Stimulated activated CD8-positive, alpha-beta memory T cell treated with anti-CD3 and anti-CD28 coated beads, Interleukin-7, amount 100 ng/mL, for 4 hours (primary cell): ENCODE results near the gene ZGRF1.
"Not testable (repeated sequence)": the region's sequence is repeated elsewhere in the genome, so short reads cannot be mapped to it uniquely, and the experiment has no call there.

ENCODE experiments used
- DNase-seq, 2 donors: peaks; one replicate each; pipeline ENCODE4 v3.0.0-alpha.2; 2020; ENCODE audit warnings: low read depth in 2 of 2

Gene ZGRF1

GRCh38 chr4:112515198-112516065, 121.3 kb downstream of the ZGRF1 start:
- DNase-seq, result no peak

- DNase-seq, result no peak
These were observed 122.0 kb downstream of the ZGRF1 start for GRCh38 chr4:112514647-112515197.

DNA sequence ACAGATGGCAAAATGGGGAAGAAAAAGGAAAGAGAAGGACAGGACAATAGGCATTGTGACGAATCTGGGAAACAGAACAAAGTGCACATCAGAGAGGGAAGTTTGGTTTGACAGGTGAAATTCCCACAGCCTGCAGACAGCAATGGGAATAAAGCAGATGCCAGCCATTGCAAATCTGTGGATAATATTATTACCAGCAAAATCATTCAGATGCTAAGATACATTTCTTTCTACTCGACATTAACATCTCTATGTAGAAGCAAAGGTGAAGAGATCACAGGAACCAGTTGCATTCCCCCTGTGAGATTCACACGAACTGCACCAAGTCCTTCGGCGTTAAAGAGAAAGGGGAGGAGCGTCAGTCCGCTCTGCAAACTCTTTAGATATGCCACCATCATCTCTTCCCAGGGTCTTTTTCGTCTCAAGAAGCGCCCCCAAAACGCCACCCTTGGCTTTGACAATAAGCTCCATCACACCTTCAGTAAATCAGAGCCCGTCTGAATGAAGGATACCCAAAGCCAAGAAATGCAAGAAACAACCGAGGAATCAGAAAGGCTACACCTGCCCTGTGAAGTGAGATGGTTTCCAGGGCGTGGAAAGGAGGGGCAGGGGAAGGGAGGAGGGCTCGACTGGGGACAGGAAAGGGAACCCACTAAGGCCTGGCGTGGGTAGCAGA, 122.6 kb downstream of the ZGRF1 start:
- DNase-seq, result no peak

DNA sequence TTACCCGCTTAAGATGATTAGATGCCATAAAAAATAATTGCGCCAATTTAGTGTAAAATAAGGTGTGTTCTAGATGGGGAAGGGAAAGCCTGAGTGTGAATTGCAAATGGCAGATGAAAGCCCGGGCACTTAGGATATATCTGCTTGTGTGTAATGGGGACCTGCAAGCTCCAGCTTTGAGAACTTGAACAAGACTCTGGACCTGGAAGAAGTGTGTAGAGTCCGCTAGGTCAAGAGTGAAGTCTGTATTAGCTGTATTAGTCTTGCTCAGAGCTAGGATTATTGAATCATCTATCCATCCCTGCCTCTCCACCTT, 124.9 kb downstream of the ZGRF1 start:
- DNase-seq, result no peak

DNA sequence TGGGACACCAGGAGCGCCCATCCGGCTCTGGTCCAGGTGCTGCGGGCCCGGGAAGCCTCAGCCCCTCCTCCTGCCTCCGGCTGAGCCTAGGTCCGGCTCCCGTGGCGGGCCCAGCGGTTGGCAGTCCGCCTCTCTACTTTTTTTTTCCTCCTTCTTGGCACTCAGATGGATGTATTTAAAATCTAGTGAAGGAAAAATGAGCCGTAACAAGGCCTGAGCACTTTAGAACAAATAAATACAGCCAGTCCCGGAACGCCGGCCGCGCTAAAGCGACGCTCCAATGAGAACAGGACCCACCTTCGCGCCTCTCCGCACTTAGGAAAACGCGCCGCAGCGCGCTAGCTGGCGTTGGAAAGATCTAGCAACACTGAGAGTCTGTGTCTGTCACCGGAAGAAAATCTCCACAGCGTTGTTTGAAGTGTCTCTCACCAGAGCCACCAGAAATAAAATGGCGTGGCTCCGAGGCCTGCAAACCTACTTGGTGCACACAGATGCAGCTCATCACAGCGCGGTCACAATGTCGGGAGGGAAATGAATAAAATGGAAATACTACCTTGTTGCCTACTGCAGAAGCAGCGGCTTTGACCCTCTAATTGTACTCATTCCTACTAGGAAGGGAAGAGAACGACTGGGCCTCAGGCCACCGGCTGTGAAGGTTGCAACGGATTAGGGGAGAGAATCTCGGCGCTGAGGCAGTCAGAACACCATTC, 125.5 kb downstream of the ZGRF1 start:
- no peak for DNase-seq

- no peak for DNase-seq
These were observed 126.2 kb downstream of the ZGRF1 start for GRCh38 chr4:112510291-112511092.

DNA sequence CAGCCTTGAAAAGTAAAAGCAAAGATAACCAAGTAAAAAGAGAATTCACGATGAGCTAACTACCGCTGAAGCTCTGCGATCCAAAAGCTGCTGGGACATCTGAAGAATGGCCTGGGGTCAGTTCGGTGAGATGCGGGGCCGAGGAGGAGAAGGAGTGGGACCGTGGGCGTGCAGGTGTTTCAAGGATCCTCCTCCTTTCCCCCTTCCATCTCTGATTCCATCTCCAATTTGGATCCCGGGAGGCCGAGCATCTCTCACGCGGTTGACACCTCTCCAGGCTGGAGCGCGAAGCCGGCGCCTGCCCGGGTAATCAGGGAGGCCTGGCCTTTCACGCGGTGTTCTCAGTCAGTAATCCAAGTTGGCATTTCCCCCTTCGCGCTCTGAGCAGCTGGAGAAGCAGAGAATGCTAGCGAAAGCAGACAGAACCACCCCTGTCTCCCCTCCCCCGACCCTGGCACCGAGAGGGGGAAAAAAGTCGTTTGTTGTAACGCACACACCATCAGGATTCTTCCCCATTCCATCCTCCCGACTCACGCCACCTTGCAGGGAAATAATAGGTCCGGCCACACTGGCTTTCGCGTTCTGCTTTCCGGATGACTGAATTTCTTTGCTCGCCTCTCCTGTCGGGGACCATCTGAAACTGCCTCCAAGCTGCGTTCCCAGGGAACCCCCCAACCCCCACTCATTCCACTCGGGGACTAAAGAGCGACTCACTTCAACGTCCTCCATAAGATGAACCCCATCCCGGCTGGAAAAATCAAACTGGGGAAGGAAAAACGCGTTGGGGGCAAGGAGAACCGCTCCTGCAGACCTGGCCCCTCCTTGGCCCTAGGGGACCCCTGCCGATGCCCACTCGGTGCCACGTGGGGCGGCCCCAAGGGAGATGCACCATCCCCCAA, 127.2 kb downstream of the ZGRF1 start:
- DNase-seq, result no peak

GRCh38 chr4:112508356-112508755, 128.4 kb downstream of the ZGRF1 start:
- no peak for DNase-seq

DNA sequence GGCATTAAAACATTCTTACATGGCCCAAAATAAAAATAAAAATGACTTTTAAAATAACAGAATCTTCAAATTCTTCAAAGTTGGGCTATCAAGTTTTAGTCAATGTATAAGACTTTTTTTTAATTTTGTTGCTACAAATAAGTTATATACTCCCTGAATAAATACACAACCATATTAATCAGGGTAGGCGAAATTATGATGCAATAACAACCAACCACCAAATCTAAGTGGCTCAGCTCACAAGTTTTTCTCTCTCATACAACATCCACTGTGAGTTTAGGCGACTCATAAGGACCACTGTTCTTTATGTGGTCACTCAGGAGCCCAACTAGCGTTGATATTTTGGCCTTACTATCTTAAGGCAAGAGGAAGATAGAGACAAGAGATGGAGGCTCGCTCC, 131.9 kb downstream of the ZGRF1 start:
- DNase-seq, result no peak

DNA sequence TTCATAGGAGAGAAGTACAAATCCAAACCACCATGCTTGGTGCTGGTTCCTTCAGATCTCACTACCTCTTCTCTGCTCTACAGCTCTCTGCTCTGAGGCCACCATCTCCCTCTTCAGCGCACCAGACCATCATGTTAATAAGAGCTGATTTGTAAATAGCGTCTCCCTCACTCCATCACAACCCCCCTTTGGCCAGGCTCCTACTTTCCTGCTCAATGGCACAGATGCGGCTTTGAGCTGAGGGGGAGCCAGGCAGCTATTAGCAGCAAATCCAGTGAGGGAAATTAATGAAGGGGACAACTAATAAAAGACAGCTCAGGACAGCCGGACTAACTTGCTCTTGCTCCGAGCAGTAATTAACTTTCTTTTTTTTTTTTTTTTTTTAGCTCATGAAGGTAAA, 133.8 kb downstream of the ZGRF1 start:
- DNase-seq, result no peak

DNA sequence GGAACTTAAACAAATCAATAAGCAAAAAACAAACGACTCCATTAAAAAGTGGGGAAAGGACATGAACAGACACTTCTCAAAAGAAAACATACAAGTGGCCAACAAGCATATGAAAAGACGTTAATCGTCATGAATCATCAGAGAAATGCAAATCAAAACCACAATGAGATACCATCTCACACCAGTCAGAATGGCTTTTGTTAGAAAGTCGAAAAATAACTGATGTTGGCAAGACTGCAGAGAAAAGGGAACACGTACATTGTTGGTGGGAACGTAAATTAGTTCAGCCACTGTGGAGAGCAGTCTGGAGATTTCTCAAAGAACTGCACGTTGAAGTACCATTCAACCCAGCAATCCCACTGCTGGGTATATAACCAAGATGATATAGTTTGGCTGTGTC, 144.4 kb downstream of the ZGRF1 start:
- DNase-seq, result no peak

GRCh38 chr4:112490808-112491207, 145.9 kb downstream of the ZGRF1 start:
- not testable (repeated sequence) for DNase-seq
